HG03066 (cell line): Measurements from ENCODE around the gene CHST13.

Experiments
- ATAC-seq: cut with Tn5 transposase; IDR thresholded peaks from one replicate; pipeline ENCODE4 v1.9.1; 2021; ENCODE audit warnings: low read depth; ENCODE audit not compliant: unreplicated experiment

CHST13 gene

DNA sequence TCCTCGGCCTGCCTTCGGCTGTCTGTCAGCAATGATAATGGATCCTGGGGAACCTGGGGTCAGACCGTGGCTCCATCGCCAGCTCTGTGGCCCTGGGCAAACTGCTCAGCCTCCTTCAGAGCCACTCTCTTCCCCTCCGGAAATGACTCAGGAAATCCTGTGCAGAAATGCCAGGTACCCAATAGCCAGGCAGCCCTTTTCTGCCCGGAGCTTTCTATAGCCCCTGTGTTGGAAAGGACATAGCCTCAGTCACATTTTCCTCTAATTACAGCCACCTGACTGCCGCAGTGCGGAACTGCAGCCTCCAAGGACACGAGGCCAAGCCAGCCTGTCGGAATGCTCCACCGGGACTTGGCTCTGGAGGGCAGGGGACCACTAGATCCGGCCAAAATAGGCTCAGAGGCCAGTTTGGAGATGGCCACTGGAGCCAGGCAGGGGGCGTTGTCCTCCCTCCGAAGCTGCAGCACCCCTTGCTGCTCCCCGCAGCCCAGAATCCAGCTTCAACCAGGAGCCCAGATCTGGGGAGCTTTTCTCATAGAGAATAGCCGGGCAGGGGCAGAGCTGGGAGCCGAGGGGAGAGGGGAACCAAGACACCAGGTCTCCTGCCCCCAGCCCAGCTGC, 36.7 kb upstream of the CHST13 start:
- ATAC-seq: no peak

DNA sequence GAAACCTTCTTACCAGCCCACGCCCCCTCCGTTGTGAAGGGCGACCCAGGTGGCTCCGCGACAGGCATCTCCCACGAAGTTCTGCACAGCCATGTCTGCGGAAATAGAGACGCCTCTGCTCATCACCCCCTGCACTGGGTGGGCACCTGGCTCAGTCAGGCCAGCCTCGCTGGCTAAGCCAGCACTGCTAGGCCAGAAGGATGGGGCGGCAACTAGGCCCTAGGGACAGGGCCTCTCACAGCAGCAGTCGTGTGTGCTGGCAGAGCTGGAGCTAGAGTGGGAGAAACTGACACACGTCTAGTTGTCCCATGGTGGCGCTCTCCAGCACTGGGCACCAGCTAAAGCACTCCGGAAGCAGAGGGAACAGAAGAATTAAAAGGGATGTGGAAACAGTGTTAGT, 35.8 kb upstream of the CHST13 start:
- no peak for ATAC-seq

DNA sequence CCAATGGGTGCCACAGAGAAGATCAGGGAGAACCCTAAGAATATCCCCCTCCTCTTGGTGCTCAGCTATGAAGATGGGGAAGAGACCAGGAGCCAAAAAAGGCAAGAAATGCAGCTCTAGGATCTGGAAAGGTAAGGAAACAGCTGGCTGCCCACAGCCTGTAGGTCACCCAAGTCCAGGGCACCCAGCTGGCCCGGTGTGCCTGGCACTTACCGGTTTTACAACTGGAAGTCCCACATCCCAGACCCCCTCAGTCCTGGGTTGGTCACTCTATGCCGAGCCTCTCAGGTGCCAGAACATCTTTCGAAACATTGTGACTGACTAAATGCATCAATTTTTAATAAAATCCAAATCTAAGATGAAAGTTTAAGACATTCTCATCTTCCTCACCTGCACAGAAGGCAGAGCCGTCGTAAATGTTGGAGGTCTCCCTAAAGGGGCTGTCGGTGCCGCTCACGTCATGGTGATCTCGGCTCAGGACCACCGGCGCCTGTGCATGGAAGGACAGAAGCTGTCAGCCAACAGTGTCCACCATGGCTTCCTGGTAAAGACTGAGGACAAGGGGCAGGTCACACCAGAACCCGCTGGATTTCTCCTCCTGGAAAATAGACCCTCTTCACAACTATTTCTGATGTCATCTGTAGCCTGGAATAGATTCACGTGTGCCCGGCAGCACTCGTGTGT, 34.9 kb upstream of the CHST13 start:
- no peak for ATAC-seq

DNA sequence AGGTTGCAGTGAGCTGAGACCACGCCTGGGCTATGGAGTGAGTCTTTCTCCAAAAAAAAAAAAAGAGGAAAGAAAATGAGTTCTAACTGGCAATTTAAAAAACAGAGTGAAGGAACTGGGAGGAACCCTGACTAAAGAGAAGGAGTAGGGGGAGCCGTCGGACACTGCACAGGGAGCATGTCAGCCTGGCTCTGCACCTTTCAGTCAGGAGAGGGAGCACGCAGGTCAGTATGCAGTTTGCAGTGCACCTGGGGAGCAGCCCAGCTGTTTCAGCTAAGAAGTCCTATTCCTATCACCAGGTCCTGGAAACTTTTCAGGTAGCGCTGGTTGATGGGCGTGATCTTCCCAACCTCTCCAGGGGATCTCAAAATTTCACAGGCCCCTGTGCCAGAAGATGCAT, 33.3 kb upstream of the CHST13 start:
- ATAC-seq: no peak

DNA sequence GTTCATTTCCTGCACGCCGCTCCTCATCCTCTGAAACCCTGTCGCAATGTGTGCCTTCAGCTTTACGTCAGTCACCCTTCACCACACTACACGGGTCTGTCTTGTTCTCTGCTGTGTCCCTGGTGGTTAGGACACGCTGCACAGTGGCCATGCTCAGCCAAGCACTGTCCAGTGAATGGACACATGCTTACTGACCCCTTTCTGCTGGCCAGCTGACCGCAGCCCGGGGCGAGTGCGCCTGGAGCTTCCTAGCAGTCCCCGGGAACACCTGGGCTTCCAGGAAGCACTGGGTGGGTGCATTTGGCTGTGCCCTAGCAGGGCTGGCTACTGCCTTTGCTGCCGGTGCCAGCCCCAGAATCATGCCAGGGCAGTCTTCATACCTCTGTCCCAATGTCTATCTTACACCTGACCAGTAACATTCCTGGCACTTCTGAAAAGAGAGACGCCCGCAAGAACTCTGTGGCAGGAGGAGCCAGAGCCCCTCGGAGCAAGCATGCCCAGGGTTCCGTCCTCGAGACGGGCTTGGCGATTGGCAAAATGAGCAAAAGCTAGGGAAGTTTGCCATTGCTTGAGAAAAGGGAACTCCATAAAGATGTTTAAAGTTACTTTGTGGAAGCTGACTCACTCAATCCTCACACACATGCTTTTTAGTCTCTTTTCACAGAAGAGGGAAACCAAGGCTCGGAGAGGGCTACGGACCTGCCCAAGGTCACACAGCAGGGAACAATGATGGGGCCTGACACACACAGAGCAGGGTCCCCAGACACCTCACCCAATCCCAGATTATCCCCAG, 32.5 kb upstream of the CHST13 start:
- no peak for ATAC-seq

DNA sequence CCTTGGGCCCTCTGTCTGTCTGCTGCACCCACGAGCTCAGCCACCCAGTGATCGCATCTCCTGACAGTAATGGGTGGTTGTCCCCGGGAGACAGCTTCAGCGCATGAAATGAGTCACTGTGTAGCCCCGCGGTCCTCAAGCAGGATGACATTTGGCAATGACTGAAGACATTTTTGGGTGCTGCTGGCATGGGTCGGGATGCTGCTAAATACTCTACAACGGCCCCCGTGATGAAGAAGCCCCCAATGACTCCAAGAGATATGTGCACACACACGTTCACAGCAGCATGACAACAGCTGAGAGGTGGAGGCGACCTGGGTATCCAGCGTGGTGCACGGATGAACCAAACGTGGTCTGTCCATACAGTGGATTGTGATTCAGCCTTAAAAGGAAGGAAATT, 30.9 kb upstream of the CHST13 start:
- no peak for ATAC-seq

DNA sequence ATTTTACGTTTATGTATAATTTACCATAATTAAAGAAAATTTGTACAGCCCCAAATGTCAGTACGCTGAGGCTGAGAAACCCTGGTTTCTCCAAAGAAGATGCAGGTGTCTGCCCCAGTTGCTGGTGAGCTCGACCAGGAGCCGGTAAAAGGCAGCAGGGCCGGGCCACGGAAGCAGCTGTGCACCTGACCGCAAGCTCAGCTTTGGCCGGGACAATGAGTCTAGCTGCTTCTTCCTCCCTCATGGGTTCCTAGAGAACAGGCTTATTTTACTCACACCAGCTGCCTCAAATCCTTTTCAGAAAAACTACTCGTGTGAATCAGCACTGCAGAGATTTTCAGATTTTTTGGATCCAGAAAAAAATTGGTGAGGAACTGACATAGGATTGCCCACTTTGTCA, 30.2 kb upstream of the CHST13 start:
- no peak for ATAC-seq

DNA sequence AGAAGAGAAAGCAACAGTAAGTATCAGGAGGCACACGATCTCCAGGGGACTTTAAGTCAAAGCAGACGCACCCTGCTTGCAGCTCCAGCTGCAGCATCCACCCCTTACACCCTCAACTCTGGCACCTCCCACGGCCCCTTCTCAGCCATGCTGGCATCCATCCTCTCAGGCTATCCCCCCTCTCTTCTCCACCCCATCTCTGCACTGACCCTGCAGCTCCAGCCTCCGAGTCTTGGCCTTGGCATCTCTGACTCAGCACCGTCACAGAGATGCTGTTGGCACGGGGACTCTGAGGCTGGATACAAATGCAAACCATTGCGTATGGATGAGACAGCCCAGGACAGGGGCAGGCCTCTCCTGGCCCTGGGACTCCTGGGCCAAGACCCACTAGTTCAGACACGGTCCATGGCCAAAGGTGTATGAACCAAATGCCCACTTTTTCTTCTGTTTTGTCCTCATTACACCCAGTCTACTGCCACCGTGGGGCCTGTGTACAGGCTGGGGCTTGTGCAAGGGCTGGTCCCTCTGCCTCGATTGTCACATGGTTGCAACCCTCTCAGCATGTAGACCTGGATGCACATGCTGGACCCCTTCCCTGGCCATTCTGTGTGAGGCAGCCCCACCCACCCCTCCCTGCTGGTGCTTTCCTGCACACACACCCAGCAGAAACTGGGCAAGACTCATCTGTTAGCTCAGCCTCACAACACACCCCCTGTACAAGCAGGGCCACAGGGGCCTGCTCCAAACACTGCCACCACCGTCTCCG, 29.6 kb upstream of the CHST13 start:
- no peak for ATAC-seq

DNA sequence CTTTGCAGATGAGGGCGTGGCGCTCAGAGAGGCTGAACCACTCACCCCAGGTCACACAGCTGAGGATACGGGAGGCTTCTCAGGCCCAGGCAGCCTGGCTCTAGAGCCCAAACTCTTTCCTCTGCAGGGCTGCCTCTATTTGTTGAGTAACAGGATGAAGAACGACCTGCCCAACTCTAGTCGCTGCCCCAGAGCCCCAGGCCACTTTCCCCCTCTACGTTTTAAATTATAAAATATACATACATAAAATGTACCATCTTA, 29.1 kb upstream of the CHST13 start:
- no peak for ATAC-seq

DNA sequence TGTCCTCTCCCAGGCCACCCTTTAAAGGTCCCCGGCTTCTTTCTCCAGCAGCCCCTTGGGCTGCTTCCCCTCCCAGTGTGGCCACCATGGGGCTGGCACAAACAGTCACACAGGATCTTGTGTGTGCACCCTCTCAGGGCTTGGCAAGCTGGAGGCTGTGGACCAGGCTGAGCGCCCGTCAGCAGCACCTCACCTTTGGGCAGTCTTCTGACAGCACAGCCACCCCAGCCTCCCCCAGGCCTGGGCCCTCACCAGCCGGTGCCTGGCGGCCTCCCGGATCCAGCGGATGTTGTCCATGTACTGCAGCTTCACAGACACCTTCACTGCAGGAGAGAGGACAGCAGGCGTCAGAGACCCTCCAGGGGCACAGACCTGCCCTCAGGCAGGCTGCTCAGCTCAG, 28.2 kb upstream of the CHST13 start:
- no peak for ATAC-seq

DNA sequence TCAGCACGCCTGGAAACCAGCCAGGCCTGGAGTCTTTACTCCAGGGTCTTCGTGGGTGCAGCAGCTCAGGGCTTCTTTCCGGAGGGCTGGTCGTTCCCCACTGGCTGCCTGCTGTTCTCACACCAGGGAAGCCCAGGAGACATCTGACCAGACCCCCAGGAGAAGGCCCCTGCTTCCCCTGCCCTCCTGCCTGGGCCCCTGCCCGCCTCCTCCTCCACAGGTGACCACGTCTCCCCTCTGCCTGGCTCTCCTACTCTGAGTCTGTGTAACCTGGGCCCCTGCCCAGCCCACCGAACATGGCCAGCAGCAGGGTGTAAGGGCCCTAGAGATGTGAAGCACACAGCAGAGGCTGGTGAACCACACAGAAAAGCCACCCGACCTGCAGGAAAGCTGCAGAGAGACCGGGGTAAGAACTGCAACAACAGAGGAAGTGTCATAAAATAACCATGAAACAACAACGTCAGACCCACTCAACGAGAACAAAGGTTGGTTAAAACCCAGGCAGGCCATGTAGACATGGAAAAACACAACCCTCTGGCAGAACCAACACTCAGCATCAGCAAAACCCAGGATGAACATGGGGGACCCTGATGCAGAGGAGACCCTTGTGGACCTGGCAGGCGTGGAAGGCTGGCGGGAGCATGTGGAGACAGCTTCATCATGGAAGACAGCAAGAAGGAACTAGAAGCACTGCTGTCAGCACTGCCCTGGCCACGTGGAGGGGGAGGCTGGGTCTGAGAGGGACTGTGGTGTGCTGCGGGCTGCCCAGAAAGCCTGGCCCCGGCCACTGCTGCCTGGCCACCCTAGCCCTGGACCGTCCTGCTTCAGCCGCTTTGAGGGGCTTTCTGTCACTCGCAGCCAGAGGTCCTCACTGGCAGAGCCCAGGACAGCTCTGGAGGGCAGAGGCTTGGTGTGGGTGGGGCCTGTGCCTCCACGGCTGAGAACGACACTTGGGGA, 26.8 kb upstream of the CHST13 start:
- ATAC-seq: no peak

DNA sequence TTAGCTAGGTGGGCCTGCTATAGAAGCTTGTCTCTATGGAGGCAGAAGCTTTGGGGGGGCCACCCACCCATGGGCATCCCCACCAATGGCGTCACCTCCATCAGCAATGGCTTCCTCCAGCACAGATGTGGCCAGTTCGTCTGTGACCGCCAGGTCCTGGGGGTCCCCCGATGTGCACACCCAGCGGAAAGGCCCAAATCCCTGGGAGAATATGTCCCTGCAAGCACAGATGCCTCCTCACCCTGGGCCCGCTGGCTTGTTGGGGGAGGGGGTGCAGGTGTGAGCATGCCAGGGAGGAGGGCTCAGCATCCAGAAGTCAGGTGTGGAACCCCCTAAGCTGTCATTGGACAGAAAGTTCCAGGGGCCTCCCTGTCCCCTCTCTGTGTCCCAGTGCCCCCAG, 26.0 kb upstream of the CHST13 start:
- ATAC-seq: no peak

DNA sequence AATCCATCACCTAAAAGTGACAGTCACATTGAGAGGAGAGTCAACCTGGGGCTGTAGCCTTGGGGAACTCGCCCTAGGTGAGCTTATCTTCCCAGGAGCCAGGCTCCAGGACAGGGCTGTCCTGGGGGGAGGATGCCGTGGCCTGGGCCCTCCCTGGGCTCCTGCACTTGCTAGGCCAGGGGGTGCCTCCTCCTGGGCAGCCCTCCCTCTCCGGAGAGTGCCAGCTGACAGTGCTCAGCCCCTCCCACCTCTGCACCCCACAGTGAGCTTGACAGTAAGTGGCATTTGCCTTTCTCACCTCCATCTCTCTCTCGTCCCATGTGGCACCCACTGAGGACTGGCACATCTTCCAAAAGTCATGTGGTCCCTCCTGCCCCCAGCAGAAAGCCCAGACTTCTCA, 25.5 kb upstream of the CHST13 start:
- no peak for ATAC-seq

DNA sequence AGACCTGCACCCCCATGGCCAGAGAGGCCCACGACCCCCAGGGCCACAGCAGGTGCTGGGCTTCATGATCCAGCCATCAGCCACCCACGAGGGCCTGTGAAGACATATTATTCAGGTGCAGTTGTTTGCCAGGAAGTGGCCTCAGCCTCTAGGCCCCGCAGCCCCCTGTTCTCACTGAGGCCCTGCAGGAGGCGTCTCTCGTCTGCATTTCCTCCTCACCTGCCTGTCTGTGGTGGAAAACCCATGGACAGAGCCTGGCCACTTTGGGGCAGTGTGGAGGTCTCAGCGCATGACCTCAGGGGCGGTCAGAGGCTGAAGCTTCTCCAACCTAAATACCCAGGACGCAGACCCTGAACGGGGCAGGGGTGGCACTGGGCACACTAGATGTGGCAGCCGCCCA, 25.0 kb upstream of the CHST13 start:
- no peak for ATAC-seq

DNA sequence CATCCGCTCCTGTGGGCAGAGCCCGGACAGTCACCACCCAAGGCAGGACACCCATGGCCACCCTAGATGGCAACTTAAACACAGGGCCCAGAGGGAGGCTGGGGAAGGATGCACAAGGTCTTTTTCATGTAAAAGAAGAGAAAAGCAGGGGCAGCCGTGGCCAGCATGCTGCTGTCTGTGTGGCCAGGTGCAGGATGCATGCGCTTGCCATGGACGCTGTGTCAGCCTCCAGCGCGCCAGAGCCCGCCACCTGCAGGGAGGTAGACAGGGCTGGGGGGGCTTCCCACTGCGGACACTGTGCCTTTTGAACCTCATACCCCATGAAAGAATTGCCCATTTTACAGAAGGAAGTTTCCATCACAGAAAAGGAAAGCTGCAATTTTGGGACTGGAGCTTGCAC, 24.6 kb upstream of the CHST13 start:
- no peak for ATAC-seq

DNA sequence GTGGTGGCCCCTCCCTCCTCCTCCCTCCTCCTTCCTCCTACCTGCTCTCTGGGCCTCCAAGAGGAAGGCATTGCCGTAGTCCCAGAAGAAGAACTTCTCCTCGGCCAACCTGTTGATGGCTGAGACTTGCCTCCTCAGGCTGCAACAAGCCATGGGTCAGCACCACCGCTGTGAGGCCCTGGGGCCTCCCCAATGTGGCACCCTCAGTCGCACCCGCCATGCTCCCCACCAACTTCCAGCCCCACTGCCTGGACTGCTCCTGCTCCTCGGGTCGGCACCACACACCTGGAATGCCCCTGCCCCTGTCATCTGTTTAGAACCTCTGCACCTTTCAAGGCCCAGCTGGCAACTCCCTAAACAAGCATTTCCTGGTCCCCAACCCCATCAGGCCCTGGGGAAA, 23.9 kb upstream of the CHST13 start:
- ATAC-seq: no peak

DNA sequence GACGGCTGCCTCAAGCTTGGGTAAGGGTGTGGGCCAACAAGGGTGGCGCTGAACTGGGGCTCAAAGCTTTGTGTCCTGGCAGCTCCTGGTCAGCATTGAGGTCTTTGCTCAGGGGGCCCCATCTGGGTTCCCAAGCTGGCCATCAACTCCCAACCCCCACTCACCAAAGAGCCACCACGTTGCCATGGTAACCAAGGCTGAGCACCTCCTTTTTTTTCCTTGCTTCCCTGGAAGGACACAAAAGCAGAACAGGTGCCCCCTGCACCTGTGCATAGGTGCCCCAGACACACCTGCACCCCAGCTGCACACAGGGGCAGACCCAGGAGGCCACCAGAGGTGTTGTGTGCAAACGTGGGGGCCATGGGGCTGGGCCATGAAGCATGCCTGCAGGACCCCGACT, 22.9 kb upstream of the CHST13 start:
- ATAC-seq: no peak

DNA sequence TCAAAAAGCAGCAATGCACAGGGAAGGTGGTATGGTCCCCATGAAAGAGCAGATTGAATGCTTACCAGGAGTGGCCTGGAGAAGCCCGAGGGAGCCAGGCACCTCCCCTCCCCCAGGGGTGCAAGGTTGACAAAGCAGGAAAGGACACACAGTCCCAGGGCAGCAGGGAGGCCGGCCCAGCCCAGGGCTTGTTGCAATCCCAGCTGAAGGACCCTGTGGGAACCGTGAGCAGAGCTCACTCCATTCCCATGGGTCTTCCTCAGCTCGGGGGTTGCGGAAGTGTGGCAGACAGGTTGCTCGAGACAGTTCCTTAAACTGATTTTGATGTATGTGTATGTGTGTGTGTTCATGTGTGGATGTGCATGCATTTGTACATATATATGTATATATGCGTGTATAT, 22.2 kb upstream of the CHST13 start:
- ATAC-seq: no peak

DNA sequence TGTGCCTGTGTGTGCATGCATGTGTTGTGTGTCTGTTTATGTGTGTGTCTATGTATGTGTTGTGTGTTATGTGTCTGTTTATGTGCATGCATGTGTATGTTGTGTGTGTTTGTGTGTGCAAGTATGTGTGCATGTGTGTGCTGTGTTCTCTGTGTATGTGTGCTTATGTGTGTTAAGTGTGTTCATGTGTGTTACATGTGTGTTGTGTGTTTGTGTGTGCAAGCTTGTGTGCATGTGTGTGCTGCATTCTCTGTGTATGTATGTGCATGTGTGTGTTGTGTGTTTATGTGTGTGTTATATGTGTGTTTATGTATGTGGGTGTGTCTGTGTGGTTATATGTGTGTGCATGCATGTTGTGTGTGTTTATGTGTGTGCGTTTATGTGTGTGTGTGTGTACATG, 21.3 kb upstream of the CHST13 start:
- ATAC-seq: no peak

DNA sequence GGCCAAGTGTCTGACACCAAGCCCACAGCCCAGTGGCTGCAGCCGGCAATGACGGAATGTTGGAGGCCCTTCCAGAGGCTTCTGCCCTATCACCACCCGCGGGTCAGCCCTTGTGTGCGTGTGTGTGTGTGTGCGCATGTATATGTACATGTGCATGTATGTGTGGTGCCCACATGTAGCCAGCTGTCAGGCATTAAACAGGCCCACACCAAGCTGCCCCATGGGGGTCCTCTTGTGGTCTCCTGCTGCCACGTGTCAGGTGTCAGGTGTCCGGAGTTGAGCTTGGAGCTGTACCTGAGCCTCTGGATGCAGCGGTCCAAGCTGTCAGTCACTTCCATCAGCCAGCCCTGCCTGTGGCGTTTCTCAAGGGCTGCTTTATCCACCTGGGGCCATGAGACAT, 20.3 kb upstream of the CHST13 start:
- ATAC-seq: no peak
